COR-L47 (cell line): ENCODE results near the gene BRAT1.
"Not testable (repeated sequence)": the region's sequence is repeated elsewhere in the genome, so short reads cannot be mapped to it uniquely, and the experiment has no call there.

Source experiments
- DNase-seq: peaks from one replicate; lab custom pipeline; 2025; lab: John Stamatoyannopoulos, UW

Gene BRAT1

GRCh38 chr7:2583798-2584580, 28.7 kb upstream of the BRAT1 start:
- no peak for DNase-seq

- no peak for DNase-seq
Measured at GRCh38 chr7:2582006-2582735, 26.8 kb upstream of the BRAT1 start.

DNA sequence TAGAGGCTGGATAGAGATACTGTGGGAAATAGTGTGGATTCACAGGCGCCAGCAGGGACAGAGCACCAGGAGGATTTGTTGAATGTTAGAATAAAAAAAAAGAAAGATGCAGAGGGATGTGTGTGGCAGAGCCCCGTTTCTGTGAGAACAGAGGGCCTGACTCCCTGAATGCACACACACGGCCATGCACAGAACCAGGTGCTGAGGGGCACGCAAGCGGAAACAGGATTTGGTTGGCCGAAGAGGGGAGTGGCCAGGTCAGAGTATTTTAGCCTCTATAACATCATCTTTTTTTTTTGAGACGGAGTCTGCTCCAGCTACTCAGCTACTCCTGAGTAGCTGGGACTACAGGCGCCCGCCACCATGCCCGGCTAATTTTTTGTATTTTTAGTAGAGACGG, 25.3 kb upstream of the BRAT1 start:
- no peak for DNase-seq

DNA sequence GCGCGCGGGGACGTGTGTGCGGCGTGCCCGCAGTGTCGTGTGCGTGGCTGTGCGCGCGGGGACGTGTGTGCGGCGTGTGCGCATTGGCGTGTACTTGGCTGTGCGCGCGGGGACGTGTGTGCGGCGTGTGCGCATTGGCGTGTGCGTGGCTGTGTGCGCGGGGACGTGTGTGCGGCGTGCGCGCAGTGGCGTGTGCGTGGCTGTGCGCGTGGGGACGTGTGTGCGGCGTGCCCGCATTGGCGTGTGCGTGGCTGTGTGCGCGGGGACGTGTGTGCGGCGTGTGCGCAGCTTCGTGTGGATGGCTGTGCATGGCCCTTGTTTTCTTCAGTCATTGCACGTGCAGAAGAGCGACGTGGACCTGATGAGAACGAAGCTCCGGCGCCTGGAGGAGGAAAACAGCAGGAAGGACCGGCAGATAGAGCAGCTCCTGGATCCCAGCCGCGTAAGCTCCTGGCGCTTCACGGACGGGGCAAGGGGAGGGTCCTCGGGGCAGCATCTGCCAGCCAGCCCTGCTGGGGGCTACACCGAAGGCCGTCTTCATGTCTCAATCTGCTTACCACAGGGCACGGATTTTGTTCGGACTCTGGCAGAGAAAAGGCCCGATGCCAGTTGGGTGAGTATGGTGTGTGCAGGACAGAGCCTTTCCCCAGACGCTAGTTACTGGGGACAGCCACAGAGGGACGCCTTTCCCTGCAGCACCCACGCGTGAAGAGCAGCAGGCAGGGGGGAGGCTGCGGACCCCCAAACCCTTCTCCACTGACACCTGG, 22.8 kb upstream of the BRAT1 start:
- no peak for DNase-seq

DNA sequence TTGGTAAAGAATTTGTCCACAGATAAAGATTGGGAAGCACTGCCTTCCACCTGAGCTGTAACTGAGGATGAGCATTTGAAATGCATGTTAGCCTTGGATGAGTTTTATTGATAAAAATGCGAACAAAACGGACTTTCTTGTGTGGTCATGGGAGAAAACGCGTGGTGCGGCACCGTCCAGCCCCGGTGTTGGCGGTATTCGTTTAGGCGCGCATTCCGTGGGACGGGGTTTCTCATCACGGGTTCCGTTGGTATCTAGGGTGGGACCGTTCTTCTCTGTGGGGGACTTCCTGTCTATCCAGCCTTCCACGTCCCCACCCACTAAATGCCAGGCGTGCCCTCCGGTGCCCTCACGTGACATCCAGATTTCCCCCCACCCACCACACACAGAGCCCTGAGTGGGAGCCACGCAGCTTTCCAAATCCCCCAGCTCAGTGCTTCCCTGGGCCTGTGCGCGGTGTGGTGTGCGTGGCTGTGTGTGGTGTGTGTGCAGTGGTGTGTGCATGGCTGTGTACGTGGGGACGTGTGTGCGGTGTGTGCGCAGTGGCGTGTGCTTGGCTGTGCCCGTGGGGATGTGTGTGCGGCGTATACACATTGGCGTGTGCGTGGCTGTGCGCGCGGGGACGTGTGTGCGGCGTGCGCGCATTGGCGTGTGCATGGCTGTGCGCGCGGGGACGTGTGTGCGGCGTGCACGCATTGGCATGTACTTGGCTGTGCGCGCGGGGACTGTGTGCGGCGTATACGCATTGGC, 21.6 kb upstream of the BRAT1 start:
- no peak for DNase-seq

DNA sequence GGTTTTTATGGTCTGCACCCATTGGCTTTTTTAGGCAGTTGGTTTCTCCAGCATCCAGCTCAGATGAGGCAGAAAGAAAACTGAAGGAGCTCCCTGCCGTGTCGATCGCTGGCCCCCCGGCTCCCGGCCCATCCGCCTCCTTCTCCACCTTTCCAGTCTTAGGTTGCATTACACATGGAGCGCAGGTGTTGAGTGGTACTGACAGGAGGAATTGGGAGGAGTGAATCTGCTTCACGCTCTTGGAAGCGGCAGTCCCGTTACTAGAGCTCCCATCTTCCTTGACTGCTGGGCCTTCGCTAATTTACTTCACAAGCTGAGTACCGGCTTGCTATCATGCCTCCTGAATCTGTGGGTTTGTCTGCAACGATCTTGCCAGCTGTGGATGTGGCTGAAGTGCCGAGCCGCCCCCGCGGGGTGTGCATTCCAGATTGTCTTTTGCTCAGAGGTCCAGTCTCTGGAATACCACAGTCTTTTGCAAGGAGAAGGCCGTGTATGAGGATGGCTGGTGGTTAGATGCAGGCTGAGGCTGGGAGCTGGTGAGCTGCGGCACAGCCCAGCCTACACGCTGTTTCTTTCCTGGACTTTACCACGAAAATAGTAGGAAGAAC, 20.5 kb upstream of the BRAT1 start:
- no peak for DNase-seq

DNA sequence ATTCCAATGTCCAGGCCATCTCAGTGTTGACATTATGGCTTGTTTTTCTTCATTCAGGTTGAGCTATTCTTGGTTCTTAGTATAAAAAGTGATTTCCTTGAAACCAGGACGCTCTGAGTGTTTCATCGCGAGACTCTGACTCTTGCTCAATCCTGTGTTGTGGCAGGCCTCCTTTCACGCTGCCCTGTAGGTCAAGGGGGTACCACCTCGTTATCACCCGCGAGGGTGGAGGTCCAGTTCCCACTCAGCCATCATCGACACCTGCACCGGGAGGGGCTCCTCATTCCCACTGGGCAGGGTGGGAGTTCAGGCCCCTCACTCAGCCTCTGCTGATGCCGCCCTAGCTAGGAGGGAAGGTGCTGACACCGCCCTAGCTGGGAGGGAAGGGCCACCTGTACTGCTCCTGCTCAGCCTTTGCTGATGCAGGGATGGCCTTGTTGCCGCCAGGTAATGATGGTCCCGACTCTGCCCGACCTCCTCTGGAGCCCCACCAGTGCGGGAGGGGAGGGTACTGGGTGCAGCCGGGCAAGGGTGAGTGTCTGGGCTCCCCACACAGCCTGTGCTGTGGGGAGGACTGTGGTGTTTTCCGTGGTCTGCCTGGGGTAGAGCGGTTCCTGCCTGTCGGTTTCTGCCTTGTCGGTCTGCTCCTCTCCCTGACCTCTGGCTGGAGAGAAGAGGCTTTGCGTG, 19.9 kb upstream of the BRAT1 start:
- no peak for DNase-seq

GRCh38 chr7:2573761-2574160, 18.4 kb upstream of the BRAT1 start:
- DNase-seq, result no peak

DNA sequence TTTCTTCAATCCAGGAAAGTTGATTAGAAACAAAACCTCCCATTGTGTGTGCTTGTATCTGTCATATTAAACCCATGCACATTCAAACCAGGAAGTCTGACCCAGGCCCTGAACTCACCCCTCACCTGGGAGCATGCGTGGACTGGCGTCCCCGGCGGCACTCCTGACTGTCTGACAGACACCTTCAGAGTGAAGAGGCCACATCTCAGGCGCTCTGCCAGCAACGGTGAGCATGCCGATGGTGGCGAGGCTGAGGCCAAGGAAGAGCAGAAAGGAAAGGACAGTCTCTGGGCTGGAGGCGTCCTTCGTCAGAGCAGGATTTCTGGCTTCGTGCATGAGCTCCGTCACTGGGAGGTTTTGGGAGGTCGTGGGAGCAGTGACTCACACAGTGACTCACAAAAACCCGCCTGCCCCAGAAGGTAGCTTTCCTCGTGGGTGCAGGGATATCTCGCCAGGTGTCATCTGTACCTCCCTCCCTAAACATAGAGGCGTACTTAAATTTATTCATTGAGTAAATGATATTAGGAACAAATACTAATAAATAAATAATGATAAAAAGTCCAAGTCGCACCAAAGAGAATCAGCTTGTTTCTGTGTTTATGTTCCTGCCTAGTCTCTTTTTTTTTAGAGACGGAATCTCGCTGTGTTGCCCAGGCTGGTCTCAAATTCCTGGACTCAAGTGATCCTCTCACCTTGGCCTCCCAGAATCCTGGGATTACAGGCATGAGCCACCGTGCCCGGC, 16.9 kb upstream of the BRAT1 start:
- DNase-seq, result no peak

GRCh38 chr7:2571409-2571808, 16.1 kb upstream of the BRAT1 start:
- no peak for DNase-seq

DNA sequence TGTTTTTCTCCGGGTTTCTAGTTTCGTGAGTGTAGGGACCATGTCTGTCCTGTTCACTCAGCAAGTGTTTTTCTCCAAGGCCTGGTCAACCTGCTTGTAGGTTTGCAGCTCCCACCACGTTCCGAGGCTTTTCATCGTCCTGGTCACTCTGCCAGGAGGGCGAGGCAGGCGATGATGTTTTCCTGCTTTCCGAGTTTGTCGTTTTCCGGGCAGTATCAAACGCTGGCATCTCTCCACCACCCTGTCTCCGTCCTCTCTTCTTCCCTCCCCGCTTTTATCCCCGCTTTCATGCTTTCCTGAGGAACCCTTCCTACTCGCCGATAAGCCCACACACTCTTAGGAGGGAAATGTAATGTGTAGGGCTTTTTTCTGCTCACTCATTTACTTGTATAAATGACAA, 14.7 kb upstream of the BRAT1 start:
- no peak for DNase-seq

DNA sequence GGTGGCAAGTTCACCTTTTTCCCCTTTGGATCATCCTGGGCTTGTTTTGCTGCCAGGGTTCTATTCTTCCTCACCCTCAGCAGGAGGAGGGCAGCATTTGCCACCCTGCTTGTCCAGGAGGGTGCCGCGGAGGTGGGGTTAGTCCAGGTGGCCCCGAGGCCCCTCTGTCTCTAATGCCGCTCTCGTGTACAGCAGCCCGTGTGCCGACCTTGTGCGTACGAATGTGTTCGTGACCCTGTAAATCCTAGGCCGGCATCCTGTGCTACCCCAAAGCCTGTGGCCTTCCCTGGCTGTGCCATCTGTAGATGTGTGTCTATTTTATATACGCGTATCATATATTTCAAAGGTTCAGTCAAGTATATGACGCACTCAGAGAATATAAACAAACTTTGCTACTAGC, 14.1 kb upstream of the BRAT1 start:
- DNase-seq, result no peak

GRCh38 chr7:2568521-2569223, 13.3 kb upstream of the BRAT1 start:
- DNase-seq, result no peak

DNA sequence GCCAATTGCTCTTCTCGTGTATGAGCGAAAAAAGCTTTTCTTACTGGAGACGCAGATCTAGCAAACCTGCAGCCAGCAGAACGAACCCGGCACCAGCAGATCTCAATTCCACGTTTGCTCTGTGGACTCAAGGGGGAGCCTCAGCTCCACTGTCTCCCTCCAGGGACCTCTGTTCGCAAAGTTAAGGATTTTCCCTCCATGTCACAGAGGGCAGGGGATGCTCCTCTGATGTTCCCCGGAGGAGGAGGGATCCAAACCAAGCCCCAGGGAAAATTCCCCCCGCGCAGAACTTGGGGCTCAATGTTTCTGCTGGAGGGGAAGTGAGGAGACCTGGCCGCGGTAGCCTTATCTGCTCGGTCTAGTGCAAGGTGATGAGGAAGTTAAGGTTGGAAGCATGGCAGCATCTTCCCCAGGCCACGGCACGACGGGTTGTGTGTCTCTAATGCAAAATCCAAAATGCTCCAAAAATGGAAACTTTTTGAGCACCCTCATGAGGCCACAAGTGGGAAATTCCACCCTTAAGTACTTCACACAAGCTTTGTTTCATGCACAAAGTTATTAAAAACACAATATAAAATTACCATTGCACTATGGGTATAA, 12.5 kb upstream of the BRAT1 start:
- DNase-seq, result no peak

GRCh38 chr7:2566890-2567678, 11.8 kb upstream of the BRAT1 start:
- DNase-seq, result no peak

DNA sequence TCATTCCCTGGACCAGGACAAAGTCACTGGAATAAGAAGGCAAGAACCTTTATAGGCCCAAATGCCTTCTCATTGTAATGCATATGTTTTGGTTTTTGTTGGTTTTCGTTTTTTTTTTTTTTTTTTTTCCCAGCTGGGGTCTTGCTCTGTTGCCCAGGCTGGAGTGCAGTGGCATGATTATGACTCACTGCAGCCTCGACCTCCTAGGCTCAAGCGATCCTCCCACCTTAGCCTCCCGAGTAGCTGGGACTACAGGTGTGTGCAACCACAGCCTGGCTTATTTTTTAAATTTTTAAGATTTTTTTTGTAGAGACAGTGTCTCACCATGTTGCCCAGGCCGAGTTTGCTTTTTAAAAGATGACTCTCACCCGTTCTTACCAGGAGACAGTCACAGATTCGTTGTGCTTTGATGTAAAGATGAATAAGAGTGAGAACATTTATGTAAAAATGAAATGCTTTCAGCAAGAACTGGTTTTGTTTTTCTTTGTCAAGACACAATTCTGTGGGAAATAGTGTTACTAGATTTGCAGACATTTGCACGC, 11.1 kb upstream of the BRAT1 start:
- DNase-seq, result no peak

DNA sequence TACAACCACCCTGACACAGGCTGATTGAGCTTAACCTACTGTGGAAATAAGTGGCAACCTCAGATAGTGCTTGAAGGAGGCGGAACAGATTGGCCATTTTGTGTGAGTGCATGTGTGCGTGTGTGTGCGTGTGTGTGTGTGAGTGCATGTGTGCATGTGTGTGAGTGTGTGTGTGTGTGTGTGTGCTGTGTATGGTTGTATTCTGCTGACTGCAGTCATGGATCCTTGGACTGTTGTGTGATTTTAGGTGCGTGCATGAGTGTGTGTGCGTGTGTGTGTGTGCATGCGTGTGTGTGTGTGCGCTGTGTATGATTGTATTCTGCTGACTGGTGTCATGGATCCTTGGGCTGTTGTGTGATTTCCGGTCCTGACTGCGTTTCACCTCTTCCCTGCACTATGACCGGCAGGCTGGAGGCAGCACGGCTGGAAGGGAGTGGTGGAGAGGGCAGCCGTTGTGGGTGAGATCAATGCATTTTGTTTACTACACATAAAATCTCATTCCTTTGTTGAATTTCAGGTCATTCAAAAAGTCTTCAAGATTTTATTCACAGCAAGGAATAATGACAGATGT, 9.7 kb upstream of the BRAT1 start:
- no peak for DNase-seq

DNA sequence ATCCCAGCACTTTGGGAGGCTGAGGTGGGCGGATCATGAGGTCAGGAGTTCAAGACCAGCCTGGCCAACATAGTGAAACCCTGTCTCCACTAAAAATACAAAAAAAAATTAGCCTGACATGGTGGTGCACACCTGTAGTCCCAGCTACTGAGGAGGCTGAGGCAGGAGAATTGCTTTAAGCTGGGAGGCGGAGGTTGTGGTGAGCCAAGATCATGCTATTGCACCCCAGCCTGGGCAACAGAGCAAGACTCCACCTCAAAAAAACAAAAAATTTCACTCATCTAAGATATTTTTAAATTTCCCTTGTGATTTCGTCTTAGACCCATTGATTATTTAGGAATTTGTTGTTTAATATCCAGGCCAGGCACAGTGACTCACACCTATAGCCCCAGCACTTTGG, 8.6 kb upstream of the BRAT1 start:
- DNase-seq, result not testable (repeated sequence)
